Activated T-cell treated with anti-CD3 and anti-CD28 coated beads, Interleukin-2, amount 50 U/mL, for 24 hours (primary cell): ENCODE data around the gene NEURL3.

Experiments
- DNase-seq: peaks from one replicate; pipeline ENCODE4 v3.0.0-alpha.2; 2020
- H3K27ac Mint-ChIP-seq: 2 replicates; pipeline ENCODE4 v1.8.0; 2020; ENCODE audit warnings: mild to moderate bottlenecking, mixed read lengths
- H3K27me3 Mint-ChIP-seq: 2 replicates; pipeline ENCODE4 v1.8.0; 2020; ENCODE audit warnings: mixed read lengths
- H3K36me3 Mint-ChIP-seq: 2 replicates; pipeline ENCODE4 v1.8.0; 2020; ENCODE audit warnings: low read depth, mixed read lengths
- H3K4me1 Mint-ChIP-seq: 2 replicates; pipeline ENCODE4 v1.8.0; 2020; ENCODE audit warnings: low read depth, mixed read lengths
- H3K4me3 Mint-ChIP-seq: 2 replicates; pipeline ENCODE4 v1.8.0; 2020; ENCODE audit warnings: mild to moderate bottlenecking, moderate library complexity, mixed read lengths
- H3K9me3 Mint-ChIP-seq: 2 replicates; pipeline ENCODE4 v1.8.0; 2020; ENCODE audit warnings: mixed read lengths

NEURL3 gene

GRCh38 chr2:96498021-96498431 is 7.1 kb downstream of the NEURL3 start:
- Mint-ChIP-seq H3K4me1 (peaks cover 26% of the 10 kb centered on the region), H3K9me3 (peaks cover 11% of the 10 kb centered on the region), H3K36me3 (peaks cover 6% of the 10 kb centered on the region), H3K4me3 (no peak overlapping the region), H3K27me3 (no peaks in the 10 kb centered on the region), H3K27ac (no peak overlapping the region)
- DNase-seq = no peak

- no peaks in the 10 kb centered on the region for H3K27me3 Mint-ChIP-seq
- DNase-seq = no peak
- H3K4me3 Mint-ChIP-seq = no peak overlapping the region
- H3K27ac Mint-ChIP-seq = no peak overlapping the region
- peaks cover 25% of the 10 kb centered on the region for H3K4me1 Mint-ChIP-seq
- peaks cover 11% of the 10 kb centered on the region for H3K9me3 Mint-ChIP-seq
- H3K36me3 Mint-ChIP-seq = peaks cover 6% of the 10 kb centered on the region
Observed at GRCh38 chr2:96495982-96496629, 9.1 kb downstream of the NEURL3 start.

- Mint-ChIP-seq H3K4me3 (no peak overlapping the region), H3K27ac (no peak overlapping the region), H3K36me3 (peaks cover 6% of the 10 kb centered on the region), H3K4me1 (peaks cover 33% of the 10 kb centered on the region), H3K27me3 (no peaks in the 10 kb centered on the region), H3K9me3 (peaks cover 11% of the 10 kb centered on the region)
- no peak for DNase-seq
Observed at GRCh38 chr2:96494188-96494587, 11.0 kb downstream of the NEURL3 start.

GRCh38 chr2:96493072-96493471 is 12.1 kb downstream of the NEURL3 start:
- peaks cover 6% of the 10 kb centered on the region for H3K36me3 Mint-ChIP-seq
- DNase-seq = no peak
- no peaks in the 10 kb centered on the region for H3K27me3 Mint-ChIP-seq
- no peak overlapping the region for H3K4me3 Mint-ChIP-seq
- H3K27ac Mint-ChIP-seq = no peak overlapping the region
- peaks cover 40% of the 10 kb centered on the region for H3K4me1 Mint-ChIP-seq
- peaks cover 11% of the 10 kb centered on the region for H3K9me3 Mint-ChIP-seq

DNA sequence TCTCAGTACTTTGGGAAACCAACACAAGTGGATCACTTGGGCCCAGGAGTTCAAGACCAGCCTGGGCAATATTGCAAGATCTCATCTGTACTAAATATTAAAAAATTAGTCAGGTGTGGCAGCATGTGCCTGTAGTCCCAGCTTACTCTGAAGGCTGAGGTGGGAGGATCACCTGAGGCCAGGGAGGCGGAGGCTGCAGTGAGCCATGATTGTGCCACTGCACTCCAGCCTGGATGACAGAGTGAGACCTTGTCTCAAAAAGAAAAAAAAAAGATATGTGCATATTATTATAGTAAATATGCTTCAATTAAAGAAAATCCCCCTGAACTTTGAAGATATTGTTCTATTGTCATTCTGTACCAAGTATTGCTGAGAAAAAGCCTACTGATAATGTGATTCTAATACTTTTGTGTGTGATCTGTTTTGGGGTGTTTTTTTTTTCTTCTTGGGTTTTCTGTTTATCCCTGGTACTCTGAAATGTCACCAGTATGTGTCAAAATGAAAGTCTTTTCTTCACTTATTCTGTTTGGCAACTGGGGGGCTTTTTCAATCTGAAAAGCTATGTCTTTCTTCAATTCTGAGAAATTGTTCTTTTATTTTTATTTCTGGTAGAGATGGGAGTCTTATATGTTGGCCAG is 13.2 kb downstream of the NEURL3 start:
- Mint-ChIP-seq H3K4me3 (no peak overlapping the region), H3K27me3 (no peaks in the 10 kb centered on the region), H3K9me3 (peaks cover 11% of the 10 kb centered on the region), H3K27ac (peak overlapping the region; percentile 42), H3K4me1 (peaks cover 46% of the 10 kb centered on the region), H3K36me3 (peaks cover 6% of the 10 kb centered on the region)
- no peak for DNase-seq

- Mint-ChIP-seq H3K9me3 (peaks cover 8% of the 10 kb centered on the region), H3K27me3 (no peaks in the 10 kb centered on the region), H3K27ac (no peak overlapping the region), H3K4me1 (peaks cover 59% of the 10 kb centered on the region), H3K4me3 (no peak overlapping the region), H3K36me3 (peaks cover 14% of the 10 kb centered on the region)
- no peak for DNase-seq
Observed at GRCh38 chr2:96489663-96490062, 15.5 kb downstream of the NEURL3 start.

- Mint-ChIP-seq H3K27ac (no peak overlapping the region), H3K36me3 (peaks cover 12% of the 10 kb centered on the region), H3K4me1 (peaks cover 61% of the 10 kb centered on the region), H3K4me3 (no peak overlapping the region), H3K27me3 (no peaks in the 10 kb centered on the region), H3K9me3 (peaks cover 6% of the 10 kb centered on the region)
- no peak for DNase-seq
Observed at GRCh38 chr2:96489261-96489660, 15.9 kb downstream of the NEURL3 start.

DNA sequence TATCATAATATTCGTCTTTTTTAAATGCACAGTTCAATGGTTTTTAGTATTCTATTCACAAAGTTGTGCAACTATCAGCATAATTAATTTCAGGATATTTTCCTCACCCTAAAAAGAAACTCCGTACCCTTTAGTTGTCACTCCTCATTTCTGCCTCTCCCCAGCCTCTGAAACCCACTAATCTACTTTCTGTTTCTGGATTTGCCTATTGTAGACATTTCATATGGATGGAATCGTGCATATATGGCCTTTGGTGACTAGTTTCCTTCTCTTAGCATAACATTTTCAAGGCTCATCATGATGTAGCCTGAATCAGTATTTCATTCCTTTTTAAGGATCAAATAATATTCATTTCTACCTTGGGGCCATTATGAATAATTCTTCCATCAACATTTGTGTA is 18.5 kb downstream of the NEURL3 start:
- H3K4me1 Mint-ChIP-seq = peaks cover 50% of the 10 kb centered on the region
- peaks cover 8% of the 10 kb centered on the region for H3K36me3 Mint-ChIP-seq
- peaks cover 2% of the 10 kb centered on the region for H3K9me3 Mint-ChIP-seq
- H3K4me3 Mint-ChIP-seq = peak overlapping the region; percentile 84
- no peak for DNase-seq
- H3K27ac Mint-ChIP-seq = peak overlapping the region; percentile 99
- no peaks in the 10 kb centered on the region for H3K27me3 Mint-ChIP-seq

DNA sequence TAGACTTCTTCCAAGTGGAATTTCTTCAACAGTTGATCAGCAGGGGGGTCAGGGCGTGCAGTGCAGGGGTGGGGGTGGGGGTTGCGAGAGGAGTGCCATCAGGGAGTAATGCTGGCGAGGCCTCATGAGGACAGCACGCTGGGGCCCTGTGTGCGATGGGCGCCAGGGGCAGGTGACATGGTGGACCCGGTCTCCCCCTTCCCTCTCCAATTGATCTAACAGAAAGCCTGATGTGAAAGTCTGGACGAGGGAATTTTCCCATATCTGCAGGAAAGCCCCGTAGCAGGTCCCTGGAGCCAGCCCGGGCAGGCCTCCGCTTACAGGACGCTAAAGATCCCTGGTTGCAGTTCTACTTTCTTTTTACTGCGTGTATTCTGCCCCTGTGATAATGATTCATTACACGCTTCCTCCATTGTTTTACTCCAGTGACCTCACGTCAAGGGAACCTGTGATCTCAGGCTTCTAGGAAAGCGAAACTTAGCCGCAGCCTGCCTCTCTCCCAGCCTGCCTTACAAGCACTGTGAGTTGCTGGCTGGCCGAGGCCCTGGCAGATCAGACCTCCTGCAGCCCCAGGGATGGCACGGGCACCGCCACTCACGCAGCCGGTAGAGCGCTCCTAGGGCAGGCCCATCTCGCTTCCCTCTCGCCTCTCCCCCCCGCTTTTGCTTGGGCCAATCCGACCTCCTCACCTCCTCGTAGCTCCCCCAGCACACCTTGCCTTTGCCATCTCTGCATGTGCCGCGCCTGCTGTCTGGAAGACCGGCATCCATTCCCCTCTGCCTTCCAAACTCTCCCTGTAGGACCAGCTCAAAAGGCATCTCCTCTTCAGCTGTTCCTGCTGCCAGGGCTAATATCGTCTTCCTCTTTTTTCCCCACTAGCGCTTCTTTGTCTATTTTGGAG is 19.2 kb downstream of the NEURL3 start:
- Mint-ChIP-seq H3K36me3 (peaks cover 8% of the 10 kb centered on the region), H3K4me1 (peaks cover 48% of the 10 kb centered on the region), H3K9me3 (peaks cover 2% of the 10 kb centered on the region), H3K27me3 (no peaks in the 10 kb centered on the region), H3K4me3 (peak overlapping the region; percentile 84), H3K27ac (peak overlapping the region; percentile 99)
- DNase-seq = peak; percentile 87

GRCh38 chr2:96485350-96485749 is 19.8 kb downstream of the NEURL3 start:
- DNase-seq = no peak
- Mint-ChIP-seq H3K27ac (peak overlapping the region; percentile 99), H3K4me1 (peaks cover 48% of the 10 kb centered on the region), H3K4me3 (peak overlapping the region; percentile 84), H3K27me3 (no peaks in the 10 kb centered on the region), H3K36me3 (peaks cover 8% of the 10 kb centered on the region), H3K9me3 (peaks cover 2% of the 10 kb centered on the region)

DNA sequence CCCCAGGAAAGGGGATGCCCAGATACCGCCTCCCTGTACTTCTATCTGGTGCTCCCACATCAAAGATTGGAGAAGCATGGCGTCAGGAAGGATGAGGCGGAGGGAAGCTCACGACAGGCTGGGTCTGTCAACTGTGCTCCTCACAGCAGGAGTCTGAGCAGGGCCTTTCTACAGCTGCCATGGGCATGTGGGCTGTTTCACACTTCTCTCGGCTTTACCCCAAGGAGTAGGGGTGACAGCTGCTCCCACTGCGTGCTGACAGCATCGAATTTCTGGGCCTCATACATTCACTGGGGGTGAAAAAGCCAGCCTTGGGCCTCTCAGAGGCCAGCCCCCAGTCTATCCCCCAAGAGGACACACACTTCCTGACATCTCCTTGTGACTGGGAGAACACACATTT is 21.1 kb downstream of the NEURL3 start:
- DNase-seq = no peak
- H3K27me3 Mint-ChIP-seq = peaks cover 3% of the 10 kb centered on the region
- H3K4me3 Mint-ChIP-seq = no peak overlapping the region
- peaks cover 8% of the 10 kb centered on the region for H3K36me3 Mint-ChIP-seq
- peak overlapping the region; percentile 15 for H3K27ac Mint-ChIP-seq
- H3K4me1 Mint-ChIP-seq = peaks cover 37% of the 10 kb centered on the region
- peaks cover 2% of the 10 kb centered on the region for H3K9me3 Mint-ChIP-seq

DNA sequence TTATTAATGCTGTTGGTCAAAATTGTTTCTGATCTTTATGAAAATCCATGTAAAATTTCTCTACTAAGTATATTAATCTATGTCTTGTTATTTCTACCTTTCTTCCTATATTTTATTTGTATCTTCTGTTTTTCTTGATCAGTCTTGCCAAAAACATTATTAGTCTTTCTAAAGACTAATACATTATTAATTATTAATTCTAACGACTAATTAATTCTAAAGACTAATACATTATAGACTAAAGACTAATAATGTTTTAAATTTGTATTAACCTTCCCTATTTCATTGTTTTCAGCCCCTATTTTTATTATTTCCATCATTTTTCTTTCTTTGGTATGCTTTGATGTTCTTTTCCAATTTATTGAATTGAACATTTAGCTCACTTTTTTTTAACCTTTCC is 27.7 kb downstream of the NEURL3 start:
- DNase-seq = no peak
- peaks cover 4% of the 10 kb centered on the region for H3K27me3 Mint-ChIP-seq
- H3K27ac Mint-ChIP-seq = no peak overlapping the region
- no peak overlapping the region for H3K4me3 Mint-ChIP-seq
- H3K4me1 Mint-ChIP-seq = no peaks in the 10 kb centered on the region
- H3K9me3 Mint-ChIP-seq = no peaks in the 10 kb centered on the region
- H3K36me3 Mint-ChIP-seq = no peaks in the 10 kb centered on the region

GRCh38 chr2:96471772-96472171 is 33.4 kb downstream of the NEURL3 start:
- Mint-ChIP-seq H3K27ac (no peak overlapping the region), H3K27me3 (peaks cover 7% of the 10 kb centered on the region), H3K9me3 (no peaks in the 10 kb centered on the region), H3K4me3 (no peak overlapping the region), H3K36me3 (no peaks in the 10 kb centered on the region), H3K4me1 (peaks cover 12% of the 10 kb centered on the region)
- no peak for DNase-seq

GRCh38 chr2:96470636-96471035 is 34.5 kb downstream of the NEURL3 start:
- no peak overlapping the region for H3K4me3 Mint-ChIP-seq

GRCh38 chr2:96470109-96470508 is 35.0 kb downstream of the NEURL3 start:
- no peak for DNase-seq
- Mint-ChIP-seq H3K27me3 (peaks cover 7% of the 10 kb centered on the region), H3K4me1 (peaks cover 12% of the 10 kb centered on the region), H3K9me3 (no peaks in the 10 kb centered on the region), H3K36me3 (no peaks in the 10 kb centered on the region), H3K4me3 (no peak overlapping the region), H3K27ac (no peak overlapping the region)

More at GRCh38 chr2:96470636-96471035, 34.5 kb downstream of the NEURL3 start:
- Mint-ChIP-seq H3K27ac (no peak overlapping the region), H3K9me3 (no peaks in the 10 kb centered on the region), H3K36me3 (no peaks in the 10 kb centered on the region), H3K27me3 (peaks cover 7% of the 10 kb centered on the region), H3K4me1 (peaks cover 12% of the 10 kb centered on the region)
- peak; percentile 77 for DNase-seq
